Spleen (tissue), 11 donors: ENCODE results near the gene TSBP1. TPM values are rescaled to one million over a fixed set of nuclear protein-coding genes. Genes with fewer than 3 reads are reported as not detected.
"Not testable (repeated sequence)": the region's sequence is repeated elsewhere in the genome, so short reads cannot be mapped to it uniquely, and the experiment has no call there.

ENCODE experiments used
- DNase-seq: peaks from one replicate; pipeline ENCODE4 v3.0.0-alpha.2; 2020
- H3K27ac ChIP-seq, 8 donors: fragments of 200-600 bp; sonication (generic) in 7 of 8; 1 replicate in 4 of 8; 2 replicates in 4 of 8; pipeline versions ENCODE4 v1.5.0 to v1.8.0; 2016 to 2021; ENCODE audit warnings: inconsistent platforms in 4 of 8, mild to moderate bottlenecking in 4 of 8, moderate library complexity in 1 of 8
- H3K27me3 ChIP-seq, 7 donors: fragments of 200-600 bp; sonication (generic) in 6 of 7; replicated peaks in 1 of 7; 1 replicate in 4 of 7; 2 replicates in 3 of 7; pipeline versions ENCODE4 v1.5.0 to v1.8.0; 2016 to 2021; ENCODE audit warnings: inconsistent platforms in 3 of 7, mild to moderate bottlenecking in 1 of 7
- H3K36me3 ChIP-seq, 6 donors: fragments of 200-600 bp; sonication (generic) in 5 of 6; 1 replicate in 4 of 6; 2 replicates in 2 of 6; pipeline versions ENCODE4 v1.5.0 to v1.8.0; 2016 to 2021; ENCODE audit warnings: inconsistent platforms in 2 of 6
- H3K4me1 ChIP-seq, 6 donors: fragments of 200-600 bp; sonication (generic) in 5 of 6; 1 replicate in 3 of 6; 2 replicates in 3 of 6; pipeline versions ENCODE4 v1.5.0 to v1.8.0; 2016 to 2021; ENCODE audit warnings: inconsistent platforms in 3 of 6
- H3K4me3 ChIP-seq, 8 donors: fragments of 200-600 bp; sonication (generic) in 7 of 8; 1 replicate in 4 of 8; 2 replicates in 4 of 8; pipeline versions ENCODE4 v1.5.0 to v1.8.0; 2016 to 2021; ENCODE audit warnings: inconsistent platforms in 4 of 8, mild to moderate bottlenecking in 4 of 8, moderate library complexity in 2 of 8
- H3K9me3 ChIP-seq, 8 donors: fragments of 200-600 bp; sonication (generic) in 7 of 8; 1 replicate in 4 of 8; 2 replicates in 4 of 8; pipeline versions ENCODE4 v1.5.0 to v1.8.0; 2016 to 2021; ENCODE audit warnings: inconsistent platforms in 4 of 8
- CTCF ChIP-seq, 11 experiments: fragments of 200-600 bp in 7 of 11; fragments of 450-650 bp in 4 of 11; sonication (generic) in 4 of 11; IDR thresholded peaks in 8 of 11; conservative IDR thresholded peaks in 3 of 11; 1 replicate in 7 of 11; 2 replicates in 4 of 11; pipeline versions ENCODE4 v1.4.0 to v1.8.0; 2016 to 2021; ENCODE audit warnings: antibody characterized with exemption in 11 of 11, inconsistent platforms in 4 of 11, mild to moderate bottlenecking in 1 of 11
- POLR2A ChIP-seq, 3 donors: fragments of 450-650 bp; IDR thresholded peaks; one replicate each; pipeline ENCODE4 v1.5.1; 2017; ENCODE audit warnings: antibody characterized with exemption in 3 of 3, mild to moderate bottlenecking in 1 of 3
- POLR2AphosphoS5 ChIP-seq, 3 donors: sonication (generic); formaldehyde crosslinking; IDR thresholded peaks; one replicate each; pipeline ENCODE4 v1.5.1; 2017; ENCODE audit warnings: antibody characterized with exemption in 3 of 3
- WGBS, 5 donors: extraction: QIAGEN DNeasy Blood & Tissue Kit in 3 of 5; methylation state at CpG; one replicate each; pipeline versions ENCODE4 v1.1.5 to v1.1.7; 2013 to 2018; 5-methylcytosine and 5-hydroxymethylcytosine counted together
- intact Hi-C: fragments of 100-400 bp; cut with DNase I; formaldehyde crosslinking; loops from one replicate; pipeline ENCODE4 v1.15.0; 2023; ENCODE audit warnings: low total_unique reads
- polyA plus RNA-seq, 3 donors: library from polyadenylated mRNA; stranded (reverse); fragments of 200-250 nt; gene quantifications; one replicate each; pipeline ENCODE4 v1.2.1, GENCODE V29; 2013
- total RNA-seq, 7 donors: library from RNA; depleted of rRNA in 3 of 7; stranded (reverse); fragments of >200 nt in 3 of 7; fragmentation: NEBNext Ultra II Directional in 4 of 7; extraction: Animal tissue kit (Norgen Biotek cat#: 25700) in 4 of 7; gene quantifications; one replicate each; pipeline versions ENCODE4 v1.1.0 to v1.2.1, GENCODE V29; 2016 to 2021
- donor health status: healthy with polysubstance abuse.
- donor health status: DM: no; HTN: no; CAD: no; lungs with moderate emphysema.
- donor health status: DM: no; HTN: no; CAD: no.
- donor health status: Bipolar disorder and iron deficiency.
- donor health status: healthy.
- donor health status: DM: no; HTN: no; CAD: no.
- donor health status: DM: yes; HTN: yes; CAD: no.

TSBP1 gene
- total and polyA plus RNA-seq, 10 donors = not detected

GRCh38 chr6:32271429-32271828 is 100.3 kb downstream of the TSBP1 start:
- Histone ChIP-seq H3K4me3 (no peak overlapping the region), H3K36me3 (no peaks in the 10 kb centered on the region), H3K27me3 (no peaks in the 10 kb centered on the region), H3K9me3 (peaks cover 0 to 8% (median 0%) of the 10 kb centered on the region in 8 donors), H3K27ac (peak overlapping the region in 7 of 8 donors; percentile 58 to 81 (median 69)), H3K4me1 (peaks cover 0 to 43% (median 25%) of the 10 kb centered on the region in 6 donors)
- intact Hi-C loops = no loop called here
- TF ChIP-seq CTCF (IDR thresholded peaks at IDR 0.05 in 8 of 11, conservative IDR thresholded peaks at IDR 0.05 in 3 of 11) = no peak
- TF ChIP-seq POLR2AphosphoS5 (IDR thresholded peaks at IDR 0.05) = no peak
- TF ChIP-seq POLR2A (IDR thresholded peaks at IDR 0.05) = no peak
- DNase-seq = no peak
- WGBS, 5 donors = 14 to 72% (median 44%) methylated on average over 1 of the region's 1 CpG

GRCh38 chr6:32268459-32268858 is 103.2 kb downstream of the TSBP1 start:
- intact Hi-C loops, H3K4me3 ChIP-seq, H3K27me3 ChIP-seq, H3K9me3 ChIP-seq, DNase-seq, H3K36me3 ChIP-seq: not testable (repeated sequence)
- Histone ChIP-seq H3K27ac (peak overlapping the region in 1 of 8 donors; percentile 18), H3K4me1 (peaks cover 0 to 43% (median 25%) of the 10 kb centered on the region in 6 donors)
- 56 to 87% (median 66%) methylated on average over 3 of the region's 3 CpGs for WGBS, 5 donors

- no peak overlapping the region for H3K27ac ChIP-seq
- peaks cover 0 to 42% (median 24%) of the 10 kb centered on the region in 6 donors for H3K4me1 ChIP-seq
- TF ChIP-seq POLR2AphosphoS5 (IDR thresholded peaks at IDR 0.05) (no peak), CTCF (IDR thresholded peaks at IDR 0.05 in 8 of 11, conservative IDR thresholded peaks at IDR 0.05 in 3 of 11) (no peak), POLR2A (IDR thresholded peaks at IDR 0.05) (no peak)
- no peaks in the 10 kb centered on the region for H3K9me3 ChIP-seq
- peaks cover 0 to 6% (median 0%) of the 10 kb centered on the region in 6 donors for H3K36me3 ChIP-seq
- no peaks in the 10 kb centered on the region for H3K27me3 ChIP-seq
- H3K4me3 ChIP-seq = no peak overlapping the region
- DNase-seq = no peak
- intact Hi-C loops = no loop called here
Measured at GRCh38 chr6:32267035-32267434, 104.7 kb downstream of the TSBP1 start.

- intact Hi-C loops, H3K27me3 ChIP-seq, H3K27ac ChIP-seq: not testable (repeated sequence)
Measured at GRCh38 chr6:32257262-32257661, 114.4 kb downstream of the TSBP1 start.

GRCh38 chr6:32255199-32256153 is 116.2 kb downstream of the TSBP1 start:
- DNase-seq = peak; percentile 85
- TF ChIP-seq POLR2AphosphoS5 (IDR thresholded peaks at IDR 0.05) = peak; percentile 52 to 72 (median 68)
- TF ChIP-seq CTCF (IDR thresholded peaks at IDR 0.05 in 8 of 11, conservative IDR thresholded peaks at IDR 0.05 in 3 of 11) = peak in 9 of 11 experiments; percentile 49 to 85 (median 76)
- no peak for TF ChIP-seq POLR2A (IDR thresholded peaks at IDR 0.05)
- Histone ChIP-seq H3K9me3 (peaks cover 0 to 3% (median 0%) of the 10 kb centered on the region in 8 donors), H3K36me3 (no peaks in the 10 kb centered on the region), H3K4me1 (peaks cover 6 to 36% (median 19%) of the 10 kb centered on the region in 6 donors), H3K27ac (peak overlapping the region; percentile 69 to 87 (median 81)), H3K4me3 (peak overlapping the region in 6 of 8 donors; percentile 15 to 64 (median 27)), H3K27me3 (no peaks in the 10 kb centered on the region)
- intact Hi-C loops = no loop called here
- 13 to 18% (median 15%) methylated on average over 28 to 30 of the region's 30 CpGs for WGBS, 5 donors

More at GRCh38 chr6:32257262-32257661, 114.4 kb downstream of the TSBP1 start:
- H3K9me3 ChIP-seq, H3K36me3 ChIP-seq, H3K4me3 ChIP-seq, DNase-seq: not testable (repeated sequence)
- peaks cover 6 to 34% (median 19%) of the 10 kb centered on the region in 6 donors for H3K4me1 ChIP-seq
- 74 to 98% (median 96%) methylated on average over 4 of the region's 4 CpGs for WGBS, 5 donors
